ENCODE measurements around the gene EFHD1.

Gene EFHD1

GRCh38 chr2:232613538-232614134 lies 19.8 kb upstream of the EFHD1 start:
- no peak overlapping the region for H3K4me3 ChIP-seq (replicated peaks; ENCODE audit: low read depth, low read length)
- no peak for DNase-seq (ENCODE audit: extremely low read depth, low read depth)
- no peak for TF ChIP-seq CTCF (IDR thresholded peaks at IDR 0.05; ENCODE audit: low read depth, low read length, missing control alignments)

- H3K4me3 ChIP-seq (replicated peaks; ENCODE audit: low read depth, low read length), result no peak overlapping the region
- no peak for TF ChIP-seq CTCF (IDR thresholded peaks at IDR 0.05; ENCODE audit: low read depth, low read length, missing control alignments)
- no peak for DNase-seq (ENCODE audit: extremely low read depth, low read depth)
Measured at GRCh38 chr2:232615339-232615738, 18.1 kb upstream of the EFHD1 start.

GRCh38 chr2:232621186-232621585 lies 12.2 kb upstream of the EFHD1 start:
- no peak overlapping the region for H3K4me3 ChIP-seq (replicated peaks; ENCODE audit: low read depth, low read length)
- DNase-seq (ENCODE audit: extremely low read depth, low read depth), result no peak
- TF ChIP-seq CTCF (IDR thresholded peaks at IDR 0.05; ENCODE audit: low read depth, low read length, missing control alignments), result no peak

- no peak for DNase-seq (ENCODE audit: extremely low read depth, low read depth)
- no peak for TF ChIP-seq CTCF (IDR thresholded peaks at IDR 0.05; ENCODE audit: low read depth, low read length, missing control alignments)
- no peak overlapping the region for H3K4me3 ChIP-seq (replicated peaks; ENCODE audit: low read depth, low read length)
Measured at GRCh38 chr2:232622563-232622962, 10.8 kb upstream of the EFHD1 start.

GRCh38 chr2:232623768-232624765 lies 9.3 kb upstream of the EFHD1 start:
- no peak for DNase-seq (ENCODE audit: extremely low read depth, low read depth)
- no peak for TF ChIP-seq CTCF (IDR thresholded peaks at IDR 0.05; ENCODE audit: low read depth, low read length, missing control alignments)
- no peak overlapping the region for H3K4me3 ChIP-seq (replicated peaks; ENCODE audit: low read depth, low read length)

GRCh38 chr2:232626584-232626983 lies 6.8 kb upstream of the EFHD1 start:
- no peak for TF ChIP-seq CTCF (IDR thresholded peaks at IDR 0.05; ENCODE audit: low read depth, low read length, missing control alignments)
- H3K4me3 ChIP-seq (replicated peaks; ENCODE audit: low read depth, low read length), result no peak overlapping the region
- no peak for DNase-seq (ENCODE audit: extremely low read depth, low read depth)

Data from HFF-Myc (cell line).